ENCODE data around the gene FNTB.
A peak's percentile ranks its signal among the peaks of the same experiment; 100 is the strongest.
"Not testable (repeated sequence)": the region's sequence is repeated elsewhere in the genome, so short reads cannot be mapped to it uniquely, and the experiment has no call there.

Gene FNTB

GRCh38 chr14:65026526-65026925 is 39.8 kb downstream of the FNTB start:
- no peak for TF ChIP-seq CTCF (IDR thresholded peaks at IDR 0.05)
- Mint-ChIP-seq H3K4me3 (no peak overlapping the region), H3K27ac (peak overlapping the region; percentile 55), H3K27me3 (ENCODE audit: low read depth, poor library complexity) (no peaks in the 10 kb centered on the region), H3K36me3 (ENCODE audit: low read depth) (peaks cover 33% of the 10 kb centered on the region), H3K4me1 (peaks cover 5% of the 10 kb centered on the region), H3K9me3 (no peaks in the 10 kb centered on the region)
- DNase-seq, result no peak

- Mint-ChIP-seq H3K4me3 (no peak overlapping the region), H3K27ac (no peak overlapping the region), H3K4me1 (no peaks in the 10 kb centered on the region), H3K27me3 (ENCODE audit: low read depth, poor library complexity) (no peaks in the 10 kb centered on the region), H3K36me3 (ENCODE audit: low read depth) (peaks cover 39% of the 10 kb centered on the region), H3K9me3 (no peaks in the 10 kb centered on the region)
- TF ChIP-seq CTCF (IDR thresholded peaks at IDR 0.05), result no peak
- DNase-seq, result no peak
Observed at GRCh38 chr14:65027127-65027799, 40.6 kb downstream of the FNTB start.

- no peak for DNase-seq
- Mint-ChIP-seq H3K27ac (no peak overlapping the region), H3K36me3 (ENCODE audit: low read depth) (peaks cover 51% of the 10 kb centered on the region), H3K4me3 (no peak overlapping the region), H3K27me3 (ENCODE audit: low read depth, poor library complexity) (no peaks in the 10 kb centered on the region), H3K9me3 (no peaks in the 10 kb centered on the region), H3K4me1 (no peaks in the 10 kb centered on the region)
- TF ChIP-seq CTCF (IDR thresholded peaks at IDR 0.05), result no peak
Observed at GRCh38 chr14:65028937-65029336, 42.2 kb downstream of the FNTB start.

GRCh38 chr14:65031321-65031720 is 44.6 kb downstream of the FNTB start:
- H3K27ac Mint-ChIP-seq; H3K4me3 Mint-ChIP-seq; H3K9me3 Mint-ChIP-seq; DNase-seq; H3K27me3 Mint-ChIP-seq (ENCODE audit: low read depth, poor library complexity): not testable (repeated sequence)
- Mint-ChIP-seq H3K4me1 (peaks cover 10% of the 10 kb centered on the region), H3K36me3 (ENCODE audit: low read depth) (peaks cover 60% of the 10 kb centered on the region)

- peaks cover 10% of the 10 kb centered on the region for H3K4me1 Mint-ChIP-seq
Observed at GRCh38 chr14:65032319-65032718, 45.6 kb downstream of the FNTB start.

GRCh38 chr14:65033181-65033580 is 46.5 kb downstream of the FNTB start:
- Mint-ChIP-seq H3K9me3 (no peaks in the 10 kb centered on the region), H3K27ac (no peak overlapping the region), H3K4me3 (no peak overlapping the region), H3K4me1 (peaks cover 10% of the 10 kb centered on the region), H3K27me3 (ENCODE audit: low read depth, poor library complexity) (no peaks in the 10 kb centered on the region), H3K36me3 (ENCODE audit: low read depth) (peaks cover 53% of the 10 kb centered on the region)
- no peak for DNase-seq
- no peak for TF ChIP-seq CTCF (IDR thresholded peaks at IDR 0.05)

More at GRCh38 chr14:65032319-65032718, 45.6 kb downstream of the FNTB start:
- Mint-ChIP-seq H3K27ac (peak overlapping the region; percentile 78), H3K4me3 (no peak overlapping the region), H3K27me3 (ENCODE audit: low read depth, poor library complexity) (no peaks in the 10 kb centered on the region), H3K9me3 (no peaks in the 10 kb centered on the region), H3K36me3 (ENCODE audit: low read depth) (peaks cover 57% of the 10 kb centered on the region)
- no peak for DNase-seq
- TF ChIP-seq CTCF (IDR thresholded peaks at IDR 0.05), result no peak
